Fibroblast of lung (primary cell): ENCODE results near the gene NDUFS8.

ENCODE experiments used
- CTCF ChIP-seq, 2 donors: IDR thresholded peaks in 1 of 2; conservative IDR thresholded peaks in 1 of 2; 1 replicate in 1 of 2; 2 replicates in 1 of 2; pipeline ENCODE4 v1.5.1; 2011 to 2012; ENCODE audit warnings: low read length in 2 of 2, control low read depth in 1 of 2, inconsistent platforms in 1 of 2, low read depth in 1 of 2, mild to moderate bottlenecking in 1 of 2
- EZH2 ChIP-seq: IDR thresholded peaks from 2 replicates; pipeline ENCODE4 v1.5.1; 2012; ENCODE audit warnings: low read length, control low read depth, mild to moderate bottlenecking; ENCODE audit errors: missing control alignments

GRCh38 chr11:68014947-68015447, 15.5 kb upstream of the NDUFS8 start:
- TF ChIP-seq CTCF (conservative IDR thresholded peaks at IDR 0.05 in 1 of 2, IDR thresholded peaks at IDR 0.05 in 1 of 2; ENCODE audit: low read depth in 1 of 2, low read length in 2 of 2), result no peak
- TF ChIP-seq EZH2, result no peak
